OCI-LY1 (cell line): Measurements from ENCODE around the gene SIK2.

ENCODE experiments used
- CTCF ChIP-seq: fragments of 200-600 bp; sonication (generic), shearing (Covaris generic); IDR thresholded peaks from 2 replicates; pipeline ENCODE4 v1.5.1; 2017; ENCODE audit warnings: mild to moderate bottlenecking, antibody characterized with exemption, low read length, moderate library complexity, mixed read lengths
- EZH2 ChIP-seq: fragments of 200-600 bp; sonication (generic), shearing (Covaris generic); IDR thresholded peaks from 2 replicates; pipeline ENCODE4 v1.8.0; 2017; ENCODE audit warnings: borderline replicate concordance, mixed run types, mild to moderate bottlenecking, antibody characterized with exemption, low read length, moderate library complexity, mixed read lengths

DNA sequence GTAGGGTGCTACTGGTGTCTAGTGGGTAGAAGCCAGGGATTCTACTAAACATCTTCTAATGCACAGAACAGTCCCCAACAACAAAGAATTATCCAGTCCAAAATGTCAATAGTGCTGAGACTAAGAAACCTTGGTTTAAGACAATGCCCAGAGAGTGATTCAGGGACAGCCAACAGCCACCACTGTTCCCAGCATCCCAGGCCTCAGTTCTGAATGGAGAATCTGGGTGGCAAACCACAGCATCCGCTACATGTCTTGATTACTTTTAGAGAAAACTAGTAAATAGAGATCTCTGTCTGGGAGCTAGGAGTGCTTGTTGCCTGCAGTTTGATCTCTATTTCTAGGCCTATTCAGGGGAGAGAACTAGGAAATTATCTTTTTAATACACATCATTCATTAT is 20.9 kb upstream of the SIK2 start:
- no peak for TF ChIP-seq EZH2
- TF ChIP-seq CTCF, result no peak
